Esophagus mucosa (tissue), 1 donor: ENCODE data around the gene PIP4P1. TPM values are rescaled to one million over a fixed set of nuclear protein-coding genes. Genes with fewer than 3 reads are reported as not detected.
"Not testable (repeated sequence)": the region's sequence is repeated elsewhere in the genome, so short reads cannot be mapped to it uniquely, and the experiment has no call there.

Experiments used
- ATAC-seq: fragments of 200-7000 bp; cut with Tn5 transposase; one replicate; pipeline ENCODE4 v1.9.1; 2020
- total RNA-seq: library from RNA; stranded (reverse); gene quantifications from one replicate; pipeline ENCODE4 v1.2.4, GENCODE V29; 2023
- donor health status: DM: yes; HTN: yes; CAD: no.

The PIP4P1 gene
- total RNA-seq, 1 donor from 2014 or later, result 22.8 TPM

DNA sequence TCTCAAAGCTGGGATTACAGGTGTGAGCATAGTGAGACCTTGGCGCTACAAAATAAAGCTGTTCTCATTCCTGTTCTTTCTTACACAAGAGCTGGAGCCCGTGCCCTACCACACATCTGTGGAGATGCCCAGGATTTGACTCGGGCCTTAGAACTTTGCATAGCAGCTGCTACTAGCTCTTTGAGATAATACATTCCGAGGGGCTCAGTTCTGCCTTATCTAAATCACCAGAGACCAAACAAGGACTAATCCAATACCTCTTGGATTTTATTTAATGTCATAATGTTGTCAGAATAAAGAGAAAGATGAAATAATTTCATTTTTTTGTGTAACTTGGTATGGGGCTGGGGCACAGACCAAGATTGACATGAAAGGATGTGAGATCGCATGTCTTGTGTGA is 15.5 kb upstream of the PIP4P1 start:
- ATAC-seq, result no peak

DNA sequence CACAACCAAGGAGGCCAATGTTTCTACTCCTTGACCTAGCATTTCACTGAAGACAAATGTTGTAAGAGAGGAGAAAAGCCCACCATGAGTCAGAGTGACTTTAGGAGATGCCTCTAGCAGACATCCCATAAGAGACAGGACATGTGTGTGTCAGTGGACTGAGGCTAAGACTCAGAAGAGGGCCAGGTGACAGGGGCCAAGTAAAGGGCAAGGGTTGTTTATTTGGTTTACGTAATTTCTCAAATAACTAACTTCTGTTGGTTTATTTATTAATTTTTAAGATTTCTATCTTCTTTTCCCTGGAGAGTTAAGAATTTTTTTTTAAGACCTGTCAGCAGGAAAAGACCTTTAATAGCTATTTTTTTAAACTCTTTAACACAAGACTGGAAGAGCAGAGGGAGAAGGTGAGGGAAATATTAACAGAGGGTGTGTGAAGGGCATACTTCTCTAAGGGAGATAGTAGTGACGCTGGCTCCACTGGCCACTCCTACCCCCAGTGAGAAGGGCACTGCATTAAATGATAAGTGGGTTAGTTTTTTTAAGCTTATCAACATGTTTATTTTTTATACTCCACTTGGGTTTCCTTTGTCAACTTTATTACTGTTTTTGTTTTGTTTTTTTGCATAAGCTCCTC is 11.4 kb upstream of the PIP4P1 start:
- ATAC-seq, result no peak

DNA sequence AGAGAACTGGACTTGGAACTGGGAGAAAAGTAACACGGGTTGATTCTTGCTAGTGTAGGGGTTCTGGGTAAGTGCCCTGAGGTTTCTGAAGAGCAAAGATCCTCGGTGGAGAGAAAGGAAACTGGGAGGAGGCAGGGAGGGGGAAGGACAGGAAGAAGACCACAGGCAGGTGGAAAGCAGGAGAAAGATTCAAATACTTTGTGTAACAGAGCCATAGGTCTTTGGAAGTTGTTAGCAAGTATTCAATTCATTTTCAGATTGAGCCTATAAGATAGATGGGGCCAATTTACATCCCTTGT is 9.3 kb upstream of the PIP4P1 start:
- ATAC-seq, result no peak

GRCh38 chr14:20469890-20470602 is 8.8 kb upstream of the PIP4P1 start:
- ATAC-seq, result peak; percentile 85

- peak; percentile 97 for ATAC-seq
Measured at GRCh38 chr14:20469242-20469889, 8.1 kb upstream of the PIP4P1 start, which contains the start of gene PNP. Gene PNP (plus strand): TSS chr14:20469406. CDS start chr14:20469525, 119 bp downstream.

DNA sequence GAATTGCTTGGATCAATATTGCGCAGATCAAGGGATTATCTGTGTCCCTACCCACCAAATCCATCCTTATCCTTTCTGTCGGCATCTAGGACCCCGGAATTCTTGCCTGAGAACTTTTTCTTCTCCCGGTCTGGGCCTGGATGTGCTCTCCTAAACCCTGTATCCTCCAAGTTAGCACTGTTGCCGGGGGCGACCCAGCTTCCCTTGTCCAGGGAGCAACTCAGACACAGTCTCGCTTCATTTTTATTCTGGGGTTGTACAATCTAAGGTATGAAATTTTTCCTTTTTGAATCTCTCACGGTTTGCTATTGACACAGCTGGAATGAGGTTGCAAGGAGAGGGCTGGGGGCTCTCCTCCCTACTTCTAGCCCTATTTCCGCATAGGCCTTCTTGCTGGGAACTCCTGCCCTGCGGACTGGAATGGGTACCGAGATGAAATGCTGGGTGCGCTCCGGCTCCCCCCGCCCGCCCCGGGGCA is 7.6 kb upstream of the PIP4P1 start:
- no peak for ATAC-seq

DNA sequence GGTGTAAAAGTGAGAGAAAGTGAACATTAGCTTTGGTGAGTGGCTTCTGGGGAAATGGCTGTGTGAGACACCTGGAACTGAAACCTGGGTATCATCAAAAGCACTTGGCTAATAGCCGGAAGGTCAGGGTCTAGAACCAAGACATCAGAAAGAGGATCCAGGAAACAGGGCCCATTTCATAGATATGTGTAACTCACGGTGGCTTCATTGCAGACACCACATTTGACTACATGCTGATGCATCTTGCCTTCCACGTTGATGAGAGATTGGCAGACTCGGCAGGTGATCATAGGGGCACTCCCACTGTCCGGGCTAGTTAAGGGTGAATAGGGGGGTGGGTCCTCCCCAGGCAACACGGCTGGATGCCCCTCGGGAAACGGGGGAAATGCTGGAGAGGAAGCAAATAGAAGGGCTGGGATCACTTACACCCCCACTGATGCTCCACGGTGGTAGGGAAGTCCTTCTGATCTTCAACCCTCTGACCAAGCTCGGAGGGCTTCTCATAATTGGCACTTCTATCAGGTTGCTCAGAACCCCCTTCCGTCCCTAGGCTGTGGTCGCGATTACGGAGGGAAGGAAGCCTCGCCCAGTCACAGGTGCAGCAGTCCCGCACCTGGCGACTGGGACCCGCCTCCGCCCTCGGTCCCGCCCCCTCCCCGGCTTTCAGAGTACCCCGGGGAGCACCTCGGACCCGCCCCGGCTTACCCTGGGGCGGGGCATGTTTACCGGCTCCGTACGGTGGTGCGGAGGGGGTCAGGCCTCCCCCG is 593 bp downstream of the PIP4P1 start:
- peak; percentile 61 for ATAC-seq

DNA sequence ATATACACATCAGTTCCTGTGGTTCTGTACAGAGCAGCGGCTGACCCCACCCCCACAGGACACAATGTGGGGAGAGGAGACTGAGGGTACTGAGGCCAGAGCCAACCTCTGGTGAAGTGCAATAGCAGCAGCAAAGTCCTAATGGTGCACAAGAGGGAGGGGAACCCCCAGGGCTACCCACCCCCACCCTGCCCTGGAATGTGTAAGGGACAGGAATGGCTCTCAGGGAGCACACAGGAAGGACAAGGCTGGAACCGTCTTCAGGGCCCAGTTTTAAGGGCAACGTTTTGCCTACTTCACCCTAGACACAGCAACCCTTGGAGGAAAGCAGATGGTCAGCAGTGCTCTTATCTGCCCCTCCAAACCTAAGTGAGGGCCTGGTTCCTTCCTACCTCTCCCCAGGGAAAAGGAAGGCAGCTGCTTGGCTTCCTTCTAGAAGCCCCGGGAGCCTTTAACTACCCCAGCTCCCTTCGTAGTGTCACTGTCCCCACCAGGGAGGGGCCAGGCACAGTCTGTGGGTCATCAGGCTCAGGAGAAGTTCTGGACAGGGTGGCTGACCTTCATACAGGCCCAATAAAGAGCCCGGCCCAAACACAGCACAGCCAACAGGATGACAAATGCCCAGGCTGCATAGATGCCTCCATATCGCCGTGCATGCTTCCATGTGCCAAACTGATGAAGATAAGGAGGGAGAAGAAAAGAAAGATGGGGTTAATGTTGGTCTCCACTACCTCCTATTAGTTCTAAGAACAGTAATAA is 3.0 kb downstream of the PIP4P1 start:
- ATAC-seq, result no peak

GRCh38 chr14:20456971-20457370 is 4.3 kb downstream of the PIP4P1 start:
- ATAC-seq, result no peak

GRCh38 chr14:20455355-20456300 is 5.6 kb downstream of the PIP4P1 start:
- ATAC-seq, result peak; percentile 71

DNA sequence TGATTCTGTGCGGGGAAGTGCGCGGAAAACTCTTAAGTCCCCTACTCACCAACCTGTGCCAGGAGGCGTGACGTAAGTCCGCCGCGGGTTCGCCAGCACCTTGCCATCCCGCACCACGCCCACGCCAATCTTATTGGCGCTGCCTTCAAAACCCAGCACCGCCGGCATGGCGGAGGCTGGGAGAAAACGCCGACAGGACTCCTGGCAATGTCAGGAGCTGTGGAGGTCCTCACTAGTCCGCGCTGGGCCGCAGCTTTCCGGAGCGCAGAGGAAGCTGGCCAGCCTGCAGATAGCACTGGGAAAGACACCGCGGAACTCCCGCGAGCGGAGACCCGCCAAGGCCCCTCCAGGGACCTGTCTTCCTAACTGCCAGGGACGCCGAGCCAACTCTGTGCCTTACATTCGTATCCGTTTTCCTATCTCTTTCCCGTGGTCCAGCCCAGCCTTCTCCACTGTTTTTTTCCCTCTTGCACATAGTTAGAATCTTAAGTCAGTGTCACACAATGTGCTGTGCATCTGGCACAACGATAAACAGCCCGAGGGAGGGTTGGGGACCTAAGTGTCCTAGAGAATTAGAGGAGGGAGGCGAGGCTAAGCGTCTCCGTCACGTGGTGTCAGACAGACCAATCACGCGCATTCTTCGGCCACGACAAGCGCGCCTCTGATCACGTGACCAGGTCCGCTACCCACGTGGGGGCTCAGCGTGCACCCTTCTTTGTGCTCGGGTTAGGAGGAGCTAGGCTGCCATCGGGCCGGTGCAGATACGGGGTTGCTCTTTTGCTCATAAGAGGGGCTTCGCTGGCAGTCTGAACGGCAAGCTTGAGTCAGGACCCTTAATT is 6.5 kb downstream of the PIP4P1 start, which contains the start of the genes APEX1 and OSGEP:
Gene APEX1 (plus strand): TSS at position 711 of the 839 bp plus-strand sequence. CDS start 420 bp downstream, outside the sequence.
Gene OSGEP (minus strand): TSS at position 297 of the 839 bp plus-strand sequence. CDS start 129 bp downstream, at position 168.
- ATAC-seq, result peak; percentile 93

- not testable (repeated sequence) for ATAC-seq
Measured at GRCh38 chr14:20452831-20453230, 8.4 kb downstream of the PIP4P1 start.

- ATAC-seq, result no peak
Measured at GRCh38 chr14:20446889-20447288, 14.3 kb downstream of the PIP4P1 start.

- ATAC-seq, result not testable (repeated sequence)
Measured at GRCh38 chr14:20443650-20444049, 17.6 kb downstream of the PIP4P1 start.

DNA sequence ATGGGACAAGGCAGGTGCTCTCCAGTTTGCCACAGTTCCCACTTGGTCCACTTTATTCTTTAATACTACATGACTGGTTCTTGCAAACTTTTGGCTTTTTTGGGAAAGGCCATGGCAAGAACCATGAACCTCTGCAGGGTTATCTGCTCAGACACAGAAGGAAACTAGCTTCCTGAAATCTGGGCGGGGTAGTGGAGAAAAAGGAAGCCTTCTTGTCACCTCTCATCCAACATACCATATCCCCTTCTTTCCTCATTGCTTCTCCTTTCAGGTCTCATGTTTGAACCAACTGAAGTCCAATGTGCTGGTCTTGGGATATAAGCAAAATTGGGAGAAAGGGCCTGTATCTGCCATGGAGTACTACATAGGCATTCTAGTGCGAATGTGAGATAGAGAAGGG is 19.8 kb downstream of the PIP4P1 start:
- ATAC-seq, result no peak

DNA sequence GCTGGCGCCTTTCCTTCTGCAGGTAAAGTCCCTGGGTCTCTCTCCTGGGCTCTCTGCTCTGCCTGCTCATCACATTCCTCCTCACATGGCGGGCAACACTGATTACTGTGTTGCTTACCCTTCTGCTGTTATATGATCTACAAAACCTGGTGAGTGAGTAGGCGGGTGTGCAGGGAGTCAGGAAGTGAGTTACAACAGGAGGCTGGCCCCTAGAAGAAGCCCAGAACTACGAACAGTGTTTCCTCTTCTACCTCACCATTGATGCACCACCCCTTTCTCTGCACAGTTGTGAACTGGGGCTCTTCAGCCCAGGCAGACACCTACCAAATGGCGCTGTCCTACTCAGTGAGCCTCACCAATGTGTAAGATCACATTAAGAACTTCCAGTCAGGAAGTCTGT is 20.4 kb downstream of the PIP4P1 start:
- ATAC-seq, result peak; percentile 50

DNA sequence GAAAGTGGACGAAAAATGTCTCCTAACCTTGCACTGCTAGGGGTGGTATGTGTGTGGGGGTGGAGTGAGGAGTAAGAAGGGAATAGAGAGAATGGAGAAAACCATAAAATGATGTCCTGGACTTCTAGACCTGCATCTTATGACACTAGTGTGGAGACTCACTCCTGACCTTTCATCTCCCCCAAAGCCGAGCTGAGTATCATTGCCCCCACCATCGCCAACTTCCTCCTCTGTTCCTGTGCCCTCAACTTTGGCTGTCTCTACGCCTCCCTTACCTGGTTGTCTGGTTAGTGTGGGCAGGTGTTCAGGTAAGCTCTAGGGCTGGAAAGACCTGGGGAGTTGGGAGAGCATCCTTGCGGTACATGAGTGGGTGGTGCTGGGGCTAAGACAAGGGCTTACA is 20.8 kb downstream of the PIP4P1 start:
- peak; percentile 12 for ATAC-seq

DNA sequence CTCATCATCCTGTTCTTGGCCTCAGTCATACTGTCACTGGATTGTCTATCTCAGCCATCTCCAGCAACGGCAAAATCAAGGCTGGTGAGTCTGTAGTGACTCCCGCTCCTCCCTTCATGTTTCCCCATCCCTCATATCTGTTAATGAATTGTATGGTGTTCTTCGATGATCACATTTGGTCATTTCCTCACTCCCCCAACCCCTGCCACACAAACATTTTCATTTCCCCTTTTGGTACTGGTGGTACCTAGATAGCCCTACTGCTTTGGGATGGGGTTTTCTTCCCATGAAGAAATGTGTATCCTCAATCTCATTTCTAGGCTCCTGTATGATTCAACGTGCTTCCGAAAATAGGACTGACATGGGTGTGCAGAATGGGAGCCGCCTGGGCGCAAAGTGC is 22.6 kb downstream of the PIP4P1 start:
- ATAC-seq, result no peak

DNA sequence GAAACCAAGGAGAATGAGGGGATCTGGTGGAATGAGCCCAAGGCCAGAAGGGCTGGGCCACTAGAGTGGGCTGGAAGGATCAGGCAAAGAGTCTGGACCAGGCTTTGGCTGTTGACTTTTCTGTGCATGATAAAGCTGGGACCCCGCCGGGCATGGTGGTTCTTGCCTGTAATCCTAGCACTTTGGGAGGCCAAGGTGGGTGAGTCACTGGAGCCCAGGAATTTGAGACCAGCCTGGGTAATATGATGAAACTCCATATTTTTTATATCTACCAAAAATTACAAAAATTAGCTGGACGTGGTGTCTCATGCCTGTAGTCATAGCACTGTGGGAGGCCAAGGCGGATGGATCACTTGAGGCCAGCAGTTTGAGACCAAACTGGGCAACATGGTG is 24.9 kb downstream of the PIP4P1 start:
- ATAC-seq, result no peak
